T-helper 17 cell (primary cell): ENCODE measurements around the gene LAYN. TPM values are rescaled to one million over a fixed set of nuclear protein-coding genes. Genes with fewer than 3 reads are reported as not detected.

Source experiments
- ATAC-seq: fragments of 150-1000 bp; cut with Tn5 transposase; 2 replicates; pipeline ENCODE4 v1.10.0; 2021; ENCODE audit warnings: mild to moderate bottlenecking, moderate library complexity
- DNase-seq, 3 donors: peaks; one replicate each; pipeline versions ENCODE4 v3.0.0 to v3.0.0-alpha.2; 2020 to 2021
- H3K9me3 ChIP-seq: one replicate; pipeline ENCODE4 v1.7.0; 2013; ENCODE audit warnings: low read length, mild to moderate bottlenecking; ENCODE audit not compliant: control insufficient read depth, poor library complexity, severe bottlenecking
- H3K27ac Mint-ChIP-seq: one replicate; pipeline ENCODE4 v1.8.0; 2022; ENCODE audit warnings: mild to moderate bottlenecking, moderate library complexity, mixed read lengths
- H3K27me3 Mint-ChIP-seq: one replicate; pipeline ENCODE4 v1.8.0; 2022; ENCODE audit warnings: mixed read lengths
- H3K36me3 Mint-ChIP-seq: one replicate; pipeline ENCODE4 v1.8.0; 2022; ENCODE audit warnings: low read depth, mixed read lengths
- H3K4me1 Mint-ChIP-seq: one replicate; pipeline ENCODE4 v1.8.0; 2022; ENCODE audit warnings: mild to moderate bottlenecking, mixed read lengths
- H3K4me3 Mint-ChIP-seq: one replicate; pipeline ENCODE4 v1.8.0; 2022; ENCODE audit warnings: mild to moderate bottlenecking, moderate library complexity, mixed read lengths
- total RNA-seq, 4 donors: library from RNA in 2 of 4; stranded (reverse) in 2 of 4; gene quantifications; one replicate each; pipeline ENCODE4 v1.2.3 and lab custom pipeline; 2022 to 2026

The LAYN gene
- total RNA-seq, 2 donors from 2014 or later: 1.4 TPM; not detected in 1

DNA sequence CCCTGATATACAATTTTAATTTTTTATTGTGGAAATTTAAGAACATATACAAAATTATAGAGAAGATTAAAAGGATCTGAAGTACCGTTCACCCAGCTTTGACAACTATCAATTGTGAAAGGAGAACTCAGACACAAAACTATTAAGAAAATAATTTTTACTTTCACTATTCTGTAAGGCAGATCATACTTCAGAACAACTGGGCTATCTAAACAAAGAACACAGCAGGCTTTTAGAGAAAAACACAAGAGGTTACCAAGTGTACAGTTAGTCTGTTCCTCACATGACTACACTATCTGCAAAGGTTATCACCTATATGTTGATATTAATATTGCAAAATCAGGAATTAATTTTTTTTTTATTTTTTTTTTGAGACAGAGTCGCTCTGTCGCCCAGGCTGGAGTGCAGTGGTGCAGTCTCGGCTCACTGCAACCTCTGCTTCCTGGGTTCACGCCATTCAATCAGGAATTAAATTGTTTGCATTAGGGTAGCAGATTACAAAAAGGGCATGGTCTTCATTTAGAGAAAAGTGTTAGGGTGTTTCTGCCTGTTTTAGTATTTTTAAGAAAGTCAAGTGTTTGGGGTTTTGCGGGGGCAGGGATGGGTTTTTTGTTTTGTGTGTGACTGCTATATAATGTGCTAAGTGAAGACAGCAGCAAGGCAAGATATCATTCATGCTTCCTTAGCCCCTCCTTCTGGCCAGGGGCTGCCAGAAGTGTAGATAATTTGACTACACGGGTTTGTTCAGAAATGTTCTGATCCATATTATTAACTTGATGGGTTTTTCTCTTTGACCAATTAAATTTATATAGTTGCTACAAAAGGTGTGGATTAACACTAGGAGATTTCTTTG is 34.1 kb downstream of the LAYN start:
- no peaks in the 10 kb centered on the region for H3K9me3 ChIP-seq
- peaks cover 39% of the 10 kb centered on the region for H3K27me3 Mint-ChIP-seq
- DNase-seq (no peak), ATAC-seq (no peak)
- peaks cover 7% of the 10 kb centered on the region for H3K4me1 Mint-ChIP-seq
- H3K4me3 Mint-ChIP-seq: no peak overlapping the region
- no peak overlapping the region for H3K27ac Mint-ChIP-seq
- H3K36me3 Mint-ChIP-seq: peaks cover 4% of the 10 kb centered on the region

DNA sequence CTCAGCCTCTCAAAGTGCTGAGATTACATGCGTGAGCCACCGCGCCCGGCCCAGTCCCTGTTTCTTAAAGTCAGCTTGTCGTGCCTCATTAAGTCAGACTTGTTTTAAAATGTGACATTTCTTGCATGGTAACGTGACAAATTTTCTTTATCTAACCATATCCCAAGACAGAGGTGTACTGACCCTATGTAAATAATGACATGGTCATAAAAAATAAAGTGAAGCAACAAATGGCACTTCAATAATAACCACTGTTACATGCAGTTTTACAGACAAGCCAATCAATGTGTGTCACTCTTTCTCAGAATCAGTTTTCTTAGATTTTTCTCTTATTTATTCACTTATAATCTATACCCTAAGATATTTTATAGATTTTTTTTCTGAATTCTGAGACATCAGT is 35.2 kb downstream of the LAYN start:
- no peaks in the 10 kb centered on the region for H3K9me3 ChIP-seq
- Mint-ChIP-seq H3K4me3 (no peak overlapping the region), H3K27me3 (peaks cover 28% of the 10 kb centered on the region), H3K4me1 (peaks cover 8% of the 10 kb centered on the region), H3K36me3 (peaks cover 4% of the 10 kb centered on the region), H3K27ac (no peak overlapping the region)
- DNase-seq (no peak), ATAC-seq (no peak)

DNA sequence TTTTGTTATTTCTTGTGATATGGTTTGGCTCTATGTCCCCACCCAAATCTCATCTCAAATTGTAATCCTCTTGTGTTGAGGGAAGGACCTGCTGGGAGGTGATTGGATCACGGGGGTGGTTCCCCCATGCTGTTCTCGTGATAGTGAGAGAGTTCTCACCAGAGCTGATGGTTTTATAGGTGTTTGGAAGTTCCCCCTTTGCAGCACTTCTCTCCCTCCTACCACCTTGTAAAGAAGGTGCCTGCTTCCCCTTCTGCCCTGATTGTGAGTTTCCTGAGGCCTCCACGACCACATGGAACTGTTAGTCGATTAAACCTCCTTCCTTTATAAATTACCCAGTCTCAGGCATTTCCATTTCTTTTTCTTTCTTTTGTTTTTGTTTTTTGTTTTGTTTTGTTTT is 37.3 kb downstream of the LAYN start:
- Mint-ChIP-seq H3K4me3 (no peak overlapping the region), H3K27ac (no peak overlapping the region), H3K4me1 (peaks cover 2% of the 10 kb centered on the region), H3K36me3 (no peaks in the 10 kb centered on the region), H3K27me3 (peaks cover 8% of the 10 kb centered on the region)
- no peaks in the 10 kb centered on the region for H3K9me3 ChIP-seq
- no peak for DNase-seq
- no peak for ATAC-seq

DNA sequence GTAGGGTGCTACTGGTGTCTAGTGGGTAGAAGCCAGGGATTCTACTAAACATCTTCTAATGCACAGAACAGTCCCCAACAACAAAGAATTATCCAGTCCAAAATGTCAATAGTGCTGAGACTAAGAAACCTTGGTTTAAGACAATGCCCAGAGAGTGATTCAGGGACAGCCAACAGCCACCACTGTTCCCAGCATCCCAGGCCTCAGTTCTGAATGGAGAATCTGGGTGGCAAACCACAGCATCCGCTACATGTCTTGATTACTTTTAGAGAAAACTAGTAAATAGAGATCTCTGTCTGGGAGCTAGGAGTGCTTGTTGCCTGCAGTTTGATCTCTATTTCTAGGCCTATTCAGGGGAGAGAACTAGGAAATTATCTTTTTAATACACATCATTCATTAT is 40.8 kb downstream of the LAYN start:
- no peaks in the 10 kb centered on the region for H3K9me3 ChIP-seq
- Mint-ChIP-seq H3K4me3 (no peak overlapping the region), H3K36me3 (no peaks in the 10 kb centered on the region), H3K27ac (no peak overlapping the region), H3K4me1 (peaks cover 2% of the 10 kb centered on the region), H3K27me3 (peaks cover 10% of the 10 kb centered on the region)
- ATAC-seq: no peak
- DNase-seq: no peak

DNA sequence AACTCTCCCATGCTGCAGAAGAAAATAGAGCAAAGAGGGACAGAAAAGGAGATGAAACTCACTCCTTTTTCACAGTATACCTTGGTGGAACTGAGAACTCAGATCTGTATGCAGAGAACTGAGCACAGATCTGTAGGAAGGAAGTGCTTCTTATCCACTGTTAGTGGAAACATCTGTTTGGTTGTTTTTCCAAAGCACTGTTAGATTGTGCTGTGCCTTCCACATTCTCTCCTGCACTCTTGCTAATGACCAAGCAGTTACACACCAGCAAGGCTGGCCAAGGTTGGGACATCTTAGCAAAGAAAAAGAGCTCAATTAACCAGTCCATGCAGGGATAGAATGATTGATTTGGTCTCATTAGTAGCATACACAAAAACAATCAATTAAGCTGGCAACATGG is 41.6 kb downstream of the LAYN start:
- Mint-ChIP-seq H3K36me3 (no peaks in the 10 kb centered on the region), H3K27me3 (peaks cover 10% of the 10 kb centered on the region), H3K4me3 (no peak overlapping the region), H3K27ac (no peak overlapping the region), H3K4me1 (peaks cover 2% of the 10 kb centered on the region)
- H3K9me3 ChIP-seq: no peaks in the 10 kb centered on the region
- no peak for ATAC-seq
- no peak for DNase-seq

DNA sequence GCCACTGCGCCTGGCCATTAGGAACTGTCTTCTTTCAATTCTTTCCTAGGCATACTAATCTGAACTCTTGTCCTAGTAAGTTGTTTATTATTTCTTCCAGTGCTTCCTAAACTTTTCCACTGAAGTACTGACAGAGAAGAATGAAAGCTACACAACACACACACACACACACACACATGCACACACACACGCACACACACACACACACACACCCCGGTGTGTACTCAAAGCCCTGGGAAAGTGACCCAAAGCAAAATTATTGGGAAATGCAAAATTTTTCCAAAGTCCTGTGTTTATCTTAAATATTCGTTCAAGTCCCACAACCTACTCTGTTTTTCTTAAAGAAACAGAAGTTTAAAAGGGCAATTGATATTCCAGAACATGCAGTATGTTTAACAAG is 42.4 kb downstream of the LAYN start:
- no peak for ATAC-seq
- no peak for DNase-seq
- Mint-ChIP-seq H3K4me1 (peaks cover 2% of the 10 kb centered on the region), H3K27me3 (peaks cover 10% of the 10 kb centered on the region), H3K4me3 (no peak overlapping the region), H3K36me3 (no peaks in the 10 kb centered on the region), H3K27ac (no peak overlapping the region)
- no peaks in the 10 kb centered on the region for H3K9me3 ChIP-seq

GRCh38 chr11:111585371-111585770 is 44.9 kb downstream of the LAYN start:
- Mint-ChIP-seq H3K27me3 (peaks cover 21% of the 10 kb centered on the region), H3K36me3 (no peaks in the 10 kb centered on the region), H3K27ac (no peak overlapping the region), H3K4me1 (no peaks in the 10 kb centered on the region), H3K4me3 (no peak overlapping the region)
- ATAC-seq: no peak
- no peak for DNase-seq
- no peaks in the 10 kb centered on the region for H3K9me3 ChIP-seq

DNA sequence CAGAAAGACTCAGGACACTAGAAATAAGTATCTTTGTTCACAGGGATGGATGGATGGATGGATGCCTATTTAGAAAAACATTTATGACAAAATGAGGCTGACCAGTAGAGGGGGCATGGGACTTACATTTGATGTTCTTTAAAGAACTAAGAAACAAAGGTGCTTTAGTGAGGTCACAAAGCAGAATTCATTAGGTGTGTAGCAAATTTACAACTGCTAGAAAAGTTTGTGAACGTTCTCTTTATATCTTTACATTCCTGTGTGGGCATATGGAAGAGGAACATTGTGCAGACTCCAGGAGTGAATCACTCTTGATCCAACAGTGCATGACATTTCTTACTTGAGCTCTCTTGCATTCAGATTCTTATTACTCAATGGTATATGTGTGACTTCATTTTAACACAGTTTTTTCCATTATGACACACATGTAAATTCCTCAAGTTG is 45.9 kb downstream of the LAYN start:
- peak; percentile 75 for ATAC-seq
- H3K27ac Mint-ChIP-seq: no peak overlapping the region

DNA sequence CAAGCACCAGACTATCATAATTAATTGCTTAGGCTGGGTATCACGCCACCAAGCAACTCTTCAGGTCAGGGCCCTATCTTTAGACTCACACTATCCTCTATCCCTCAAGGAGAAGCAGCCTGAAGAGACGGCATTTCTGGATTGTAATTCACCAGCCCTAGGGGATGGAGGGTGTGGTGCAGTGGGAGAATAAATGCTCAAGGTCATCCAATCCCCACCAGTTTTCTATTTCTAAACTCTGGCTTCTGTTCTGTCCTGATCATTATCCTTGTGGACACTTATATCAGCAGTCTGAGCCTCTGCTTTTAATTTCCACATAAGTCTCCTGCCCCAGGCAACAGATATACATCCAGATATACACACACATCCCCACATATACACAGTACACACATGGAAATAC is 48.6 kb downstream of the LAYN start:
- Mint-ChIP-seq H3K4me3 (no peak overlapping the region), H3K36me3 (no peaks in the 10 kb centered on the region), H3K4me1 (no peaks in the 10 kb centered on the region), H3K27me3 (peaks cover 24% of the 10 kb centered on the region), H3K27ac (no peak overlapping the region)
- no peak for DNase-seq
- no peaks in the 10 kb centered on the region for H3K9me3 ChIP-seq
- no peak for ATAC-seq

More for the DNA sequence above, 45.9 kb downstream of the LAYN start:
- no peaks in the 10 kb centered on the region for H3K4me1 Mint-ChIP-seq
- H3K9me3 ChIP-seq: no peaks in the 10 kb centered on the region
- H3K36me3 Mint-ChIP-seq: no peaks in the 10 kb centered on the region
- H3K27me3 Mint-ChIP-seq: peaks cover 21% of the 10 kb centered on the region
- DNase-seq: peak in 1 of 3 donors; percentile 26
- H3K4me3 Mint-ChIP-seq: no peak overlapping the region

DNA sequence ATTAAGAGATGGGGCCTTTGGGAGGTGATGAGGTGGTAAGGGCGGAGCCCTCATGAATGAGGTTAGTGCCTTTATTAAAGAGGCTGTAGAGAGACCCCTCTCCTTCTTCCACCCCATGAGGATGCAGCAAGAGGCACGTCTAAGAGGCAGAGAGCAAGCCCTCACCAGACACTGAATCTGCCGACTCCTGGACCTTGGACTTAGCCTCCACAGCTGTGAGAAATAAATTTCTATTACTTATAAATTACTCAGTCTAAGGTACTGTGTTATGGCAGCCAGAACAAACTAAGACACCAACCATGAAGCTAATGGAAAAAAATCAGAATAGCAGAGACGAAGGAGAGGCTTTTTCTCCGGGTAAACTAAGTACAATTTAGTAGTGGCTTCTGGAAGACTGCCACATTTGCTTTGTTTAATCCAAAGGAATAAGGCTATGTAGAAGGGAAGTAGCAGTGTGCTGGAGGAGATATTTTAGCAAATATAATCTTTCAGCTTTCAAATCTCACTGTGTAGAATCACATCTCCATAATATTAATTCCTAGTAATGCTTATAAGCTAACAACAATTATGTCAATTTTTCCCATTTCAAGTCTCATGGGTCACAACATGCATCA is 49.5 kb downstream of the LAYN start:
- H3K4me3 Mint-ChIP-seq: no peak overlapping the region
- ATAC-seq (no peak), DNase-seq (no peak)
- H3K4me1 Mint-ChIP-seq: no peaks in the 10 kb centered on the region
- H3K36me3 Mint-ChIP-seq: no peaks in the 10 kb centered on the region
- no peaks in the 10 kb centered on the region for H3K9me3 ChIP-seq
- peak overlapping the region; percentile 60 for H3K27ac Mint-ChIP-seq
- peaks cover 28% of the 10 kb centered on the region for H3K27me3 Mint-ChIP-seq

DNA sequence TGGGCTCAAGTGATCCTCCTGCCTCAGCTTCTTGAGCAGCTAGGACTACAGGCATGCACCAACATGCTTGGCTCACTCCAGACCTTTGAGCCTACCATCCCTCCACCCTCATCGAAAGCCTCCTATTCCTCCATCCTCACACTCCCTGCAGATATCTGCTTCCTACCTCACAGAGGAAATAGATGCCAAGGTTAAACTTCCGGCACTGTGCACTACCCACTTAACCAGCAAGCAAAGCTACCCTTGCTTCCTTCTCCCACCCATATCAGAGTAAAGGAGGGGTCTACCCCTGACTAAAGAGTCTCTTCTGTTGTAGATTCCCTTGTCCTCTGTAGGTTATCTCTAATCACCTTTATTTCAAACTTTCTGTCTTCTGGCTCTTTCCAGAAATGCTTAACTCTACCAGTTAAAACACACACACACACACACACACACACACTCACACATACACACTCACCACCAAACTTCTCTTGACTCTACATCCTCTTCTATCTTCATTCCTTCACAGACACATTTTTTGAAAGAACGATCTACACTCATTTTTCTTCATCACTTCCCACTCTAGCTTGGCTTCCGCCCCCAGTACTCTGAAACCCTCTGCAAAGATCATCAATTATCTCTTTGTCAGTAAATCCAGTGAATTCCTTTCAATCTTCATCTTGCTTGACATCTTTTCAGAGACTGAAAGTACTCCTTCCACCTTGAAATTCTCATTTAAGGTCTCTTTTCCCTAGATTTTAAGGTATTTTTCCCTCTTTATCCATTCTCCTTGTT is 50.9 kb downstream of the LAYN start:
- ATAC-seq (no peak), DNase-seq (no peak)
- Mint-ChIP-seq H3K4me1 (no peaks in the 10 kb centered on the region), H3K27ac (no peak overlapping the region), H3K27me3 (peaks cover 30% of the 10 kb centered on the region), H3K36me3 (no peaks in the 10 kb centered on the region), H3K4me3 (no peak overlapping the region)
- no peaks in the 10 kb centered on the region for H3K9me3 ChIP-seq

GRCh38 chr11:111592491-111592890 is 52.0 kb downstream of the LAYN start:
- H3K27me3 Mint-ChIP-seq: peaks cover 30% of the 10 kb centered on the region

GRCh38 chr11:111596319-111596718 is 55.8 kb downstream of the LAYN start:
- Mint-ChIP-seq H3K27ac (no peak overlapping the region), H3K36me3 (no peaks in the 10 kb centered on the region), H3K4me3 (no peak overlapping the region), H3K27me3 (peaks cover 20% of the 10 kb centered on the region), H3K4me1 (peaks cover 7% of the 10 kb centered on the region)
- DNase-seq (no peak), ATAC-seq (no peak)
- H3K9me3 ChIP-seq: no peaks in the 10 kb centered on the region

More at GRCh38 chr11:111592491-111592890, 52.0 kb downstream of the LAYN start:
- ATAC-seq: no peak
- no peaks in the 10 kb centered on the region for H3K36me3 Mint-ChIP-seq
- no peaks in the 10 kb centered on the region for H3K9me3 ChIP-seq
- H3K4me3 Mint-ChIP-seq: no peak overlapping the region
- H3K4me1 Mint-ChIP-seq: no peaks in the 10 kb centered on the region
- no peak for DNase-seq
- H3K27ac Mint-ChIP-seq: no peak overlapping the region
